Suprapubic skin (tissue), 4 donors: ENCODE measurements around the gene ZNF143. TPM values are rescaled to one million over a fixed set of nuclear protein-coding genes. Genes with fewer than 3 reads are reported as not detected.

Experiments used
- DNase-seq, 2 donors: peaks; one replicate each; pipeline ENCODE4 v3.0.0-alpha.2; 2019; ENCODE audit warnings: low spot score in 2 of 2
- H3K27ac ChIP-seq: fragments of 200-600 bp; sonication (generic); one replicate; pipeline ENCODE4 v1.5.1; 2019
- H3K27me3 ChIP-seq: fragments of 200-600 bp; sonication (generic); one replicate; pipeline ENCODE4 v1.5.1; 2019
- H3K36me3 ChIP-seq: fragments of 200-600 bp; sonication (generic); one replicate; pipeline ENCODE4 v1.5.1; 2019
- H3K4me1 ChIP-seq: fragments of 200-600 bp; sonication (generic); one replicate; pipeline ENCODE4 v1.5.1; 2019
- H3K4me3 ChIP-seq: fragments of 200-600 bp; sonication (generic); one replicate; pipeline ENCODE4 v1.5.1; 2019; ENCODE audit warnings: mild to moderate bottlenecking
- H3K9me3 ChIP-seq: fragments of 200-600 bp; sonication (generic); one replicate; pipeline ENCODE4 v1.5.1; 2019
- CTCF ChIP-seq, 2 donors: fragments of 200-600 bp in 1 of 2; fragments of 450-650 bp in 1 of 2; sonication (generic) in 1 of 2; IDR thresholded peaks; one replicate each; pipeline ENCODE4 v1.5.1; 2016 to 2019; ENCODE audit warnings: antibody characterized with exemption in 2 of 2, mild to moderate bottlenecking in 1 of 2, moderate library complexity in 1 of 2
- EP300 ChIP-seq: sonication (generic); formaldehyde crosslinking; IDR thresholded peaks from one replicate; pipeline ENCODE4 v1.6.1; 2017; ENCODE audit warnings: antibody characterized with exemption
- POLR2A ChIP-seq, 2 donors: fragments of 450-650 bp; IDR thresholded peaks; one replicate each; pipeline ENCODE4 v1.6.1; 2017; ENCODE audit warnings: antibody characterized with exemption in 2 of 2, mild to moderate bottlenecking in 2 of 2, moderate library complexity in 2 of 2
- POLR2AphosphoS5 ChIP-seq, 3 donors: sonication (generic); formaldehyde crosslinking; IDR thresholded peaks; one replicate each; pipeline ENCODE4 v1.6.1; 2017; ENCODE audit warnings: antibody characterized with exemption in 3 of 3
- WGBS: methylation state at CpG from one replicate; pipeline ENCODE4 v1.1.5; 2018; 5-methylcytosine and 5-hydroxymethylcytosine counted together
- total RNA-seq, 4 donors: library from RNA; depleted of rRNA; stranded (reverse); fragments of >200 nt; gene quantifications; one replicate each; pipeline ENCODE4 v1.1.0, GENCODE V29; 2016

Gene ZNF143
- total RNA-seq, 4 donors from 2014 or later, result 16.1 to 25.9 (median 18.4) TPM

GRCh38 chr11:9490376-9490775 lies 29.6 kb downstream of the ZNF143 start:
- TF ChIP-seq CTCF (IDR thresholded peaks at IDR 0.05) (no peak), POLR2AphosphoS5 (IDR thresholded peaks at IDR 0.05) (no peak), POLR2A (IDR thresholded peaks at IDR 0.05) (no peak), EP300 (no peak)
- Histone ChIP-seq H3K4me3 (no peak overlapping the region), H3K27ac (no peak overlapping the region), H3K27me3 (no peaks in the 10 kb centered on the region), H3K9me3 (no peaks in the 10 kb centered on the region), H3K4me1 (no peaks in the 10 kb centered on the region), H3K36me3 (peaks cover 72% of the 10 kb centered on the region)
- no peak for DNase-seq
- 97% methylated on average over 3 of the region's 3 CpGs for WGBS

- Histone ChIP-seq H3K4me3 (no peak overlapping the region), H3K27me3 (no peaks in the 10 kb centered on the region), H3K36me3 (peaks cover 75% of the 10 kb centered on the region), H3K9me3 (no peaks in the 10 kb centered on the region), H3K4me1 (no peaks in the 10 kb centered on the region), H3K27ac (no peak overlapping the region)
- TF ChIP-seq POLR2AphosphoS5 (IDR thresholded peaks at IDR 0.05) (no peak), EP300 (no peak), POLR2A (IDR thresholded peaks at IDR 0.05) (no peak), CTCF (IDR thresholded peaks at IDR 0.05) (no peak)
- 45% methylated on average over 1 of the region's 1 CpG for WGBS
- no peak for DNase-seq
Observed at GRCh38 chr11:9493492-9493891, 32.7 kb downstream of the ZNF143 start.

- Histone ChIP-seq H3K36me3 (peaks cover 79% of the 10 kb centered on the region), H3K4me1 (no peaks in the 10 kb centered on the region), H3K9me3 (no peaks in the 10 kb centered on the region), H3K27ac (no peak overlapping the region), H3K27me3 (no peaks in the 10 kb centered on the region), H3K4me3 (no peak overlapping the region)
- TF ChIP-seq EP300, result no peak
- TF ChIP-seq CTCF (IDR thresholded peaks at IDR 0.05), result no peak
- TF ChIP-seq POLR2A (IDR thresholded peaks at IDR 0.05), result no peak
- TF ChIP-seq POLR2AphosphoS5 (IDR thresholded peaks at IDR 0.05), result no peak
- DNase-seq, result no peak
- WGBS, result 95% methylated on average over 3 of the region's 3 CpGs
Observed at GRCh38 chr11:9494316-9494715, 33.5 kb downstream of the ZNF143 start.

GRCh38 chr11:9495803-9496514 lies 35.1 kb downstream of the ZNF143 start:
- DNase-seq, result no peak
- 85% methylated on average over 6 of the region's 6 CpGs for WGBS
- TF ChIP-seq EP300, result no peak
- TF ChIP-seq POLR2AphosphoS5 (IDR thresholded peaks at IDR 0.05), result no peak
- TF ChIP-seq POLR2A (IDR thresholded peaks at IDR 0.05), result no peak
- no peak for TF ChIP-seq CTCF (IDR thresholded peaks at IDR 0.05)

GRCh38 chr11:9498457-9499078 lies 37.8 kb downstream of the ZNF143 start:
- Histone ChIP-seq H3K27ac (no peak overlapping the region), H3K4me3 (no peak overlapping the region), H3K9me3 (no peaks in the 10 kb centered on the region), H3K36me3 (peaks cover 89% of the 10 kb centered on the region), H3K4me1 (no peaks in the 10 kb centered on the region), H3K27me3 (no peaks in the 10 kb centered on the region)
- no peak for TF ChIP-seq EP300
- no peak for TF ChIP-seq POLR2A (IDR thresholded peaks at IDR 0.05)
- TF ChIP-seq CTCF (IDR thresholded peaks at IDR 0.05), result no peak
- no peak for TF ChIP-seq POLR2AphosphoS5 (IDR thresholded peaks at IDR 0.05)
- WGBS, result 89% methylated on average over 4 of the region's 4 CpGs
- DNase-seq, result no peak

More at GRCh38 chr11:9495803-9496514, 35.1 kb downstream of the ZNF143 start:
- H3K9me3 ChIP-seq, result no peaks in the 10 kb centered on the region
- no peak overlapping the region for H3K4me3 ChIP-seq
- H3K36me3 ChIP-seq, result peaks cover 81% of the 10 kb centered on the region
- no peak overlapping the region for H3K27ac ChIP-seq
- no peaks in the 10 kb centered on the region for H3K27me3 ChIP-seq
- no peaks in the 10 kb centered on the region for H3K4me1 ChIP-seq
